HCT116 (cell line): ENCODE measurements around the gene SSNA1. TPM values are rescaled to one million over a fixed set of nuclear protein-coding genes. Genes with fewer than 3 reads are reported as not detected.

Source experiments
- ATAC-seq: fragments of 200-7000 bp; cut with Tn5 transposase; 2 replicates; pipeline ENCODE4 v1.9.1; 2020; ENCODE audit warnings: mild to moderate bottlenecking, moderate library complexity
- BruUV-seq: library from RNA; stranded (reverse); fragments of 400-500 nt; replicated peaks from 2 replicates; lab custom pipeline; 2021; lab: Mats Ljungman, UMichigan
- CTCF ChIA-PET: fragments of 300-600 bp; sonication (Branson Sonifier 250); formaldehyde crosslinking; loops from one replicate; lab custom pipeline; 2021; ENCODE audit warnings: antibody characterized with exemption; lab: Charles Lee
- POLR2A ChIA-PET: fragments of 300-600, 350-600 bp; sonication (Branson Sonifier 250); formaldehyde crosslinking; loops from one replicate; lab custom pipeline; 2021; ENCODE audit warnings: antibody characterized with exemption; lab: Charles Lee
- RAD21 ChIA-PET, 2 experiments: fragments of 300-600 bp; sonication (Branson Sonifier 250); formaldehyde crosslinking; loops; one replicate each; lab custom pipeline; 2023; ENCODE audit warnings: low total read pairs in 2 of 2; ENCODE audit not compliant: uncharacterized antibody in 2 of 2, unreplicated experiment in 2 of 2, low non-redundant PET in 1 of 2; lab: Charles Lee
- DNase-seq: peaks from one replicate; pipeline ENCODE4 v3.0.0-alpha.2; 2010; ENCODE audit warnings: low read depth, low spot score
- H2AFZ ChIP-seq: fragments of 200-600 bp; shearing (Covaris generic), sonication (generic); 2 replicates; pipeline ENCODE4 v1.6.1; 2017; ENCODE audit warnings: low read depth, mixed run types, mixed read lengths, antibody characterized with exemption, low read length; ENCODE audit not compliant: poor library complexity, severe bottlenecking
- H3K27ac ChIP-seq: 2 replicates; pipeline ENCODE4 v1.5.1; 2012; ENCODE audit warnings: low read depth, low read length
- H3K27me3 ChIP-seq: fragments of 200-600 bp; sonication (generic); 2 replicates; pipeline ENCODE4 v1.6.1; 2016; ENCODE audit warnings: mixed run types, low read length, mixed read lengths; ENCODE audit not compliant: insufficient read depth
- H3K36me3 ChIP-seq, 2 experiments: fragments of 200-500 bp in 1 of 2; fragments of 200-600 bp in 1 of 2; sonication (Bioruptor generic) in 1 of 2; sonication (generic) in 1 of 2; 2 replicates each; pipeline versions ENCODE4 v1.5.1 to v1.6.1; 2014 to 2016; ENCODE audit warnings: low read length in 2 of 2, inconsistent platforms in 1 of 2, mixed read lengths in 1 of 2, mixed run types in 1 of 2; ENCODE audit not compliant: insufficient read depth in 2 of 2, control insufficient read depth in 1 of 2
- H3K4me1 ChIP-seq, 2 experiments: fragments of 200-600 bp in 1 of 2; sonication (generic) in 1 of 2; 2 replicates each; pipeline versions ENCODE4 v1.5.1 to v1.6.1; 2012 to 2017; ENCODE audit warnings: low read length in 2 of 2, inconsistent platforms in 1 of 2, mild to moderate bottlenecking in 1 of 2, mixed read lengths in 1 of 2, mixed run types in 1 of 2, moderate library complexity in 1 of 2; ENCODE audit not compliant: insufficient read depth in 2 of 2, control insufficient read depth in 1 of 2
- H3K4me2 ChIP-seq: fragments of 200-600 bp; sonication (generic); 2 replicates; pipeline ENCODE4 v1.6.1; 2017; ENCODE audit warnings: mixed run types, low read length, mixed read lengths
- H3K4me3 ChIP-seq, 2 experiments: fragments of 200-600 bp in 1 of 2; sonication (generic) in 1 of 2; replicated peaks in 1 of 2; 2 replicates each; pipeline ENCODE4 v1.5.1; 2011 to 2016; ENCODE audit warnings: low read length in 2 of 2, control low read depth in 1 of 2, low read depth in 1 of 2, mild to moderate bottlenecking in 1 of 2, mixed read lengths in 1 of 2, mixed run types in 1 of 2
- H3K79me2 ChIP-seq: fragments of 200-600 bp; sonication (generic); 2 replicates; pipeline ENCODE4 v1.6.1; 2017; ENCODE audit warnings: mild to moderate bottlenecking, mixed run types, low read length, moderate library complexity, mixed read lengths; ENCODE audit not compliant: insufficient read depth
- H3K9ac ChIP-seq: fragments of 200-600 bp; sonication (generic); 2 replicates; pipeline ENCODE4 v1.6.1; 2016; ENCODE audit warnings: low read length, mixed read lengths
- H3K9me2 ChIP-seq: fragments of 200-600 bp; sonication (generic), shearing (Covaris generic); 2 replicates; pipeline ENCODE4 v1.6.1; 2017; ENCODE audit warnings: mixed run types, mild to moderate bottlenecking, moderate library complexity; ENCODE audit not compliant: insufficient read depth
- H3K9me3 ChIP-seq, 2 experiments: fragments of 200-500 bp in 1 of 2; fragments of 200-600 bp in 1 of 2; sonication (Bioruptor generic) in 1 of 2; sonication (generic) in 1 of 2; 2 replicates each; pipeline ENCODE4 v1.6.1; 2014 to 2017; ENCODE audit warnings: low read length in 2 of 2, mixed read lengths in 2 of 2, inconsistent platforms in 1 of 2, low read depth in 1 of 2, mild to moderate bottlenecking in 1 of 2, mixed run types in 1 of 2, moderate library complexity in 1 of 2; ENCODE audit not compliant: control insufficient read depth in 1 of 2, insufficient read depth in 1 of 2
- H4K20me1 ChIP-seq: fragments of 200-600 bp; sonication (generic), shearing (Covaris generic); 2 replicates; pipeline ENCODE4 v1.6.1; 2017; ENCODE audit warnings: mixed run types, mild to moderate bottlenecking, moderate library complexity; ENCODE audit not compliant: insufficient read depth
- CBX3 ChIP-seq: IDR thresholded peaks from 2 replicates; pipeline ENCODE4 v1.6.1; 2012; ENCODE audit warnings: low read depth
- EGR1 ChIP-seq: IDR thresholded peaks from 2 replicates; pipeline ENCODE4 v1.6.1; 2012; ENCODE audit warnings: low read depth
- EZH2phosphoT487 ChIP-seq: fragments of 200-600 bp; IDR thresholded peaks from 2 replicates; pipeline ENCODE4 v1.6.1; 2018; ENCODE audit warnings: antibody characterized with exemption, borderline replicate concordance
- POLR2A ChIP-seq: IDR thresholded peaks from 2 replicates; pipeline ENCODE4 v1.7.0; 2011; ENCODE audit warnings: borderline replicate concordance; ENCODE audit not compliant: insufficient read depth, insufficient read length; ENCODE audit errors: extremely low read depth
- SIN3A ChIP-seq: IDR thresholded peaks from 2 replicates; pipeline ENCODE4 v1.6.1; 2012; ENCODE audit warnings: low read depth
- SP1 ChIP-seq: IDR thresholded peaks from 2 replicates; pipeline ENCODE4 v1.6.1; 2012; ENCODE audit warnings: low read depth
- ZNF274 ChIP-seq: fragments of 200-500 bp; sonication (Bioruptor generic); IDR thresholded peaks from 2 replicates; pipeline ENCODE4 v1.6.1; 2014; ENCODE audit warnings: mild to moderate bottlenecking, low read depth, low read length, inconsistent platforms
- intact Hi-C: fragments of 100-400 bp; cut with micrococcal nuclease; formaldehyde crosslinking; loops from 2 replicates; pipeline ENCODE4 v1.10.0; 2022
- total RNA-seq: library from RNA; stranded (reverse); gene quantifications from one replicate; pipeline ENCODE4 v1.2.1, GENCODE V29; 2021; ENCODE audit not compliant: unreplicated experiment
- TF ChIP-seq, protein P1 (sequence below): IDR thresholded peaks from 2 replicates; pipeline ENCODE4 v1.6.1; 2012; ENCODE audit warnings: low read depth
- TF ChIP-seq, protein P2 (sequence below), 3 experiments: fragments of 200-600 bp in 1 of 3; sonication (generic) in 1 of 3; IDR thresholded peaks in 2 of 3; conservative IDR thresholded peaks in 1 of 3; 2 replicates each; pipeline ENCODE4 v1.5.1; 2012 to 2017; ENCODE audit warnings: low read depth in 2 of 3, low read length in 2 of 3, antibody characterized with exemption in 1 of 3, borderline replicate concordance in 1 of 3, control low read depth in 1 of 3, mild to moderate bottlenecking in 1 of 3, mixed read lengths in 1 of 3, mixed run types in 1 of 3, moderate library complexity in 1 of 3; ENCODE audit not compliant: insufficient read depth in 1 of 3
- TF ChIP-seq, protein P3 (sequence below): IDR thresholded peaks from 2 replicates; pipeline ENCODE4 v1.6.1; 2012

SSNA1 gene
- total RNA-seq, 1 experiment from 2014 or later: 84.7 TPM

DNA sequence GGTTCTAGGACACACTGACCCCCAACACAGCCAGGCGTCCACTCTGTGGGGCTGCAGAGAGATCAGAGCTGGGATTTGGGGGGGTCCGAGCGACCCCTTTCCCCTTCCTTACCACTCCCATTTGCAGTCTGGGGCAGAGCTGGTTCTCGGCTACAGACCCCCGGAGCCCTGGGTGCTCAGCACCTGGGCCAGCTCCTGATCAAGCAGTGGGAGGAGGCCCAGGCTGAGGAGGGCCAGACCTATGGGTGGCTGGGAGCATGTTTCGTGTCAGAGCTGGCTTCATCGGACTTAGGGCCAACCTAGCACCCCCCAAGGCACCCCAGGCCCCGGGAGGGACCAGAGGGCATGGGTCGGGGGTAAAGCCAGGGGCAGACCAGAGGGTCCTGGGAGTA, 42.0 kb upstream of the SSNA1 start:
- H3K9ac ChIP-seq: no peak overlapping the region
- no peaks in the 10 kb centered on the region for H3K36me3 ChIP-seq
- no peak overlapping the region for H2AFZ ChIP-seq
- no peak overlapping the region for H3K4me3 ChIP-seq
- H3K27me3 ChIP-seq: no peaks in the 10 kb centered on the region
- BruUV-seq: no TSS peak
- RAD21 ChIA-PET: no interaction called here
- CTCF ChIA-PET: no interaction called here
- intact Hi-C loops: no loop called here
- POLR2A ChIA-PET: no interaction called here
- peaks cover 12 to 21% of the 10 kb centered on the region in 2 experiments for H3K4me1 ChIP-seq
- H3K9me3 ChIP-seq: no peaks in the 10 kb centered on the region
- no peak overlapping the region for H3K4me2 ChIP-seq
- no peaks in the 10 kb centered on the region for H3K9me2 ChIP-seq
- ATAC-seq (no peak), DNase-seq (no peak)
- H3K79me2 ChIP-seq: no peaks in the 10 kb centered on the region
- H4K20me1 ChIP-seq: no peaks in the 10 kb centered on the region
- no peak overlapping the region for H3K27ac ChIP-seq
- no peak for TF ChIP-seq SIN3A
- TF ChIP-seq POLR2A: no peak
- TF ChIP-seq, protein P1, sequence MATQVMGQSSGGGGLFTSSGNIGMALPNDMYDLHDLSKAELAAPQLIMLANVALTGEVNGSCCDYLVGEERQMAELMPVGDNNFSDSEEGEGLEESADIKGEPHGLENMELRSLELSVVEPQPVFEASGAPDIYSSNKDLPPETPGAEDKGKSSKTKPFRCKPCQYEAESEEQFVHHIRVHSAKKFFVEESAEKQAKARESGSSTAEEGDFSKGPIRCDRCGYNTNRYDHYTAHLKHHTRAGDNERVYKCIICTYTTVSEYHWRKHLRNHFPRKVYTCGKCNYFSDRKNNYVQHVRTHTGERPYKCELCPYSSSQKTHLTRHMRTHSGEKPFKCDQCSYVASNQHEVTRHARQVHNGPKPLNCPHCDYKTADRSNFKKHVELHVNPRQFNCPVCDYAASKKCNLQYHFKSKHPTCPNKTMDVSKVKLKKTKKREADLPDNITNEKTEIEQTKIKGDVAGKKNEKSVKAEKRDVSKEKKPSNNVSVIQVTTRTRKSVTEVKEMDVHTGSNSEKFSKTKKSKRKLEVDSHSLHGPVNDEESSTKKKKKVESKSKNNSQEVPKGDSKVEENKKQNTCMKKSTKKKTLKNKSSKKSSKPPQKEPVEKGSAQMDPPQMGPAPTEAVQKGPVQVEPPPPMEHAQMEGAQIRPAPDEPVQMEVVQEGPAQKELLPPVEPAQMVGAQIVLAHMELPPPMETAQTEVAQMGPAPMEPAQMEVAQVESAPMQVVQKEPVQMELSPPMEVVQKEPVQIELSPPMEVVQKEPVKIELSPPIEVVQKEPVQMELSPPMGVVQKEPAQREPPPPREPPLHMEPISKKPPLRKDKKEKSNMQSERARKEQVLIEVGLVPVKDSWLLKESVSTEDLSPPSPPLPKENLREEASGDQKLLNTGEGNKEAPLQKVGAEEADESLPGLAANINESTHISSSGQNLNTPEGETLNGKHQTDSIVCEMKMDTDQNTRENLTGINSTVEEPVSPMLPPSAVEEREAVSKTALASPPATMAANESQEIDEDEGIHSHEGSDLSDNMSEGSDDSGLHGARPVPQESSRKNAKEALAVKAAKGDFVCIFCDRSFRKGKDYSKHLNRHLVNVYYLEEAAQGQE: no peak
- no peak for TF ChIP-seq EZH2phosphoT487
- no peak for TF ChIP-seq EGR1
- TF ChIP-seq CBX3: no peak

DNA sequence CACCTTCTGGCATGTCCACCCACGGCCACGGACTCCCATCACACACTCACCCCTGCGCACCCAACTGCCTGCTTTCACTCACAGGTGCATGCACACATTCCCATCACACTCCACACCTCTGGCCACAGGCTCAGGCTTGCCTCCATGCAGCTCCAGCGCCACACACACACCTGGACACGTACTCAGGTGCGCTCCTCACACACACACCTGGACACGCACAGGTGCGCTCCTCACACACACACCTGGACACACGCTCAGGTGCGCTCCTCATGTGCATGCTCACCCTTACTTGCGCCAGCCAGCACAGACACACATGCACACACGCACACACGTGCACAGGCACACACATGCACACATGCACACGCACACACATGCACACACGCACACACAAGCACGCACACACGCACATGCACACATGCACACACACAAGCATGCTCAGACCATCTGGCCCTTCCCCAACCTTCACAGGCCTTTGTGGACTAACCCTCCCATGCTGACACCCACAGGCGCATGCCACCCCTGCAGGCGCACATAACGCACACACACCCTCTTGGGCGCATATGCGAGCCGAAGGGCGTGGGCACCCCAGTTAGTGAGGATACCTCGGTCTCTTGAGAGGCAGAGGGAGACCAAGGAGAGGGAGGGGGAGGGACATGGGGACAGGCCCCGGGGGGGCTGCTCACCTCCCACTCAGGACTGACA, 41.2 kb upstream of the SSNA1 start:
- CTCF ChIA-PET: no interaction called here

More for the DNA sequence above, 41.2 kb upstream of the SSNA1 start:
- RAD21 ChIA-PET: no interaction called here
- Histone ChIP-seq H3K4me2 (no peak overlapping the region), H3K9me3 (no peaks in the 10 kb centered on the region), H3K9ac (no peak overlapping the region), H3K27me3 (no peaks in the 10 kb centered on the region), H3K36me3 (no peaks in the 10 kb centered on the region), H3K79me2 (no peaks in the 10 kb centered on the region), H3K9me2 (no peaks in the 10 kb centered on the region), H2AFZ (no peak overlapping the region), H3K27ac (no peak overlapping the region), H3K4me3 (no peak overlapping the region), H3K4me1 (peaks cover 12 to 22% of the 10 kb centered on the region in 2 experiments), H4K20me1 (no peaks in the 10 kb centered on the region)
- ATAC-seq (no peak), DNase-seq (no peak)
- POLR2A ChIA-PET: no interaction called here
- TF ChIP-seq SP1: no peak
- TF ChIP-seq ZNF274: no peak
- TF ChIP-seq, protein P2, sequence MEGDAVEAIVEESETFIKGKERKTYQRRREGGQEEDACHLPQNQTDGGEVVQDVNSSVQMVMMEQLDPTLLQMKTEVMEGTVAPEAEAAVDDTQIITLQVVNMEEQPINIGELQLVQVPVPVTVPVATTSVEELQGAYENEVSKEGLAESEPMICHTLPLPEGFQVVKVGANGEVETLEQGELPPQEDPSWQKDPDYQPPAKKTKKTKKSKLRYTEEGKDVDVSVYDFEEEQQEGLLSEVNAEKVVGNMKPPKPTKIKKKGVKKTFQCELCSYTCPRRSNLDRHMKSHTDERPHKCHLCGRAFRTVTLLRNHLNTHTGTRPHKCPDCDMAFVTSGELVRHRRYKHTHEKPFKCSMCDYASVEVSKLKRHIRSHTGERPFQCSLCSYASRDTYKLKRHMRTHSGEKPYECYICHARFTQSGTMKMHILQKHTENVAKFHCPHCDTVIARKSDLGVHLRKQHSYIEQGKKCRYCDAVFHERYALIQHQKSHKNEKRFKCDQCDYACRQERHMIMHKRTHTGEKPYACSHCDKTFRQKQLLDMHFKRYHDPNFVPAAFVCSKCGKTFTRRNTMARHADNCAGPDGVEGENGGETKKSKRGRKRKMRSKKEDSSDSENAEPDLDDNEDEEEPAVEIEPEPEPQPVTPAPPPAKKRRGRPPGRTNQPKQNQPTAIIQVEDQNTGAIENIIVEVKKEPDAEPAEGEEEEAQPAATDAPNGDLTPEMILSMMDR (IDR thresholded peaks at IDR 0.05 in 2 of 3, conservative IDR thresholded peaks at IDR 0.05 in 1 of 3; ENCODE audit: borderline replicate concordance in 1 of 3, insufficient read depth in 1 of 3, low read depth in 2 of 3, low read length in 2 of 3): no peak
- TF ChIP-seq, protein P3, sequence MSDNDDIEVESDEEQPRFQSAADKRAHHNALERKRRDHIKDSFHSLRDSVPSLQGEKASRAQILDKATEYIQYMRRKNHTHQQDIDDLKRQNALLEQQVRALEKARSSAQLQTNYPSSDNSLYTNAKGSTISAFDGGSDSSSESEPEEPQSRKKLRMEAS: no peak
- intact Hi-C loops: no loop called here
- no TSS peak for BruUV-seq
